Astrocyte (in vitro differentiated cells and primary cell): Measurements from ENCODE around the gene DNAJC6.

Source experiments
- CTCF ChIP-seq: IDR thresholded peaks from 2 replicates; pipeline ENCODE4 v1.5.1; 2011; ENCODE audit warnings: low read depth, mild to moderate bottlenecking, inconsistent platforms, low read length, moderate library complexity; ENCODE audit not compliant: insufficient read depth
- EZH2 ChIP-seq: IDR thresholded peaks from 2 replicates; pipeline ENCODE4 v1.6.1; 2012; ENCODE audit warnings: mild to moderate bottlenecking, low read length, inconsistent platforms; ENCODE audit not compliant: insufficient read depth

DNA sequence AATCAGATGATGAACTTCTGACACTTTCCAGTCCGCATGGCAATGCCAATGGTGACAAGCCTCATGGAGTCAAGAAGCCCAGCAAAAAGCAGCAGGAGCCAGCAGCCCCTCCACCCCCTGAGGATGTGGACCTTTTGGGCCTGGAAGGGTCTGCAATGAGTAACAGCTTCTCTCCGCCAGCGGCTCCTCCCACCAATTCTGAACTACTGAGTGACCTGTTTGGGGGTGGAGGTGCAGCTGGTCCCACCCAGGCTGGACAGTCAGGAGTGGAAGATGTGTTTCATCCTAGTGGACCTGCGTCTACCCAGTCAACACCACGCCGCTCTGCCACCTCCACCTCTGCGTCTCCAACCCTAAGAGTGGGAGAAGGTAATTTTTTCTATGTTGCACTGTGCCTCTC, 83.2 kb downstream of the DNAJC6 start:
- TF ChIP-seq CTCF, result no peak
- TF ChIP-seq EZH2, result no peak
